GM18858 (cell line): ENCODE results near the gene CNOT1.
"Not testable (repeated sequence)": the region's sequence is repeated elsewhere in the genome, so short reads cannot be mapped to it uniquely, and the experiment has no call there.

Source experiments
- ATAC-seq: cut with Tn5 transposase; IDR thresholded peaks from one replicate; pipeline ENCODE4 v1.9.1; 2021; ENCODE audit not compliant: unreplicated experiment

CNOT1 gene

GRCh38 chr16:58503863-58504688 lies 125.5 kb downstream of the CNOT1 start:
- no peak for ATAC-seq

- ATAC-seq = no peak
Measured at GRCh38 chr16:58503166-58503862, 126.3 kb downstream of the CNOT1 start.

- no peak for ATAC-seq
Measured at GRCh38 chr16:58502217-58502921, 127.3 kb downstream of the CNOT1 start.

- ATAC-seq = no peak
Measured at GRCh38 chr16:58501242-58502131, 128.1 kb downstream of the CNOT1 start.

- no peak for ATAC-seq
Measured at GRCh38 chr16:58500430-58501241, 129.0 kb downstream of the CNOT1 start.

GRCh38 chr16:58499615-58500351 lies 129.8 kb downstream of the CNOT1 start, which contains the start of gene NDRG4:
Gene NDRG4 (plus strand): TSS chr16:58500143. CDS start chr16:58500249, 106 bp downstream.
- ATAC-seq = peak; percentile 50

- ATAC-seq = no peak
Measured at GRCh38 chr16:58499092-58499511, 130.5 kb downstream of the CNOT1 start.

- no peak for ATAC-seq
Measured at GRCh38 chr16:58498341-58499091, 131.1 kb downstream of the CNOT1 start.

- ATAC-seq = no peak
Measured at GRCh38 chr16:58497935-58498334, 131.7 kb downstream of the CNOT1 start.

GRCh38 chr16:58497468-58497867 lies 132.2 kb downstream of the CNOT1 start:
- ATAC-seq = no peak

GRCh38 chr16:58495521-58496331 lies 133.9 kb downstream of the CNOT1 start:
- ATAC-seq = no peak

GRCh38 chr16:58494981-58495520 lies 134.6 kb downstream of the CNOT1 start:
- ATAC-seq = peak; percentile 77

- ATAC-seq = no peak
Measured at GRCh38 chr16:58493756-58494431, 135.7 kb downstream of the CNOT1 start.

GRCh38 chr16:58492735-58493134 lies 136.9 kb downstream of the CNOT1 start:
- ATAC-seq = no peak

GRCh38 chr16:58492066-58492465 lies 137.6 kb downstream of the CNOT1 start:
- no peak for ATAC-seq

GRCh38 chr16:58490539-58490938 lies 139.1 kb downstream of the CNOT1 start:
- not testable (repeated sequence) for ATAC-seq

- no peak for ATAC-seq
Measured at GRCh38 chr16:58490065-58490464, 139.6 kb downstream of the CNOT1 start.
